GM12875 (cell line): ENCODE results near the gene MORN1.

Source experiments
- H3K4me3 ChIP-seq: one replicate; pipeline ENCODE4 v1.5.1; 2011; ENCODE audit warnings: low read depth, low read length, control low read depth
- CTCF ChIP-seq: IDR thresholded peaks from 2 replicates; pipeline ENCODE4 v1.5.1; 2011; ENCODE audit warnings: low read depth, mild to moderate bottlenecking, control low read depth, inconsistent platforms, low read length, moderate library complexity, borderline replicate concordance; ENCODE audit not compliant: insufficient read depth

The MORN1 gene

GRCh38 chr1:2345297-2346075, 45.9 kb downstream of the MORN1 start:
- no peak for TF ChIP-seq CTCF
- H3K4me3 ChIP-seq = no peak overlapping the region

GRCh38 chr1:2344744-2345296, 46.5 kb downstream of the MORN1 start:
- no peak for TF ChIP-seq CTCF
- no peak overlapping the region for H3K4me3 ChIP-seq

GRCh38 chr1:2344121-2344681, 47.2 kb downstream of the MORN1 start:
- no peak for TF ChIP-seq CTCF
- H3K4me3 ChIP-seq = no peak overlapping the region

- no peak for TF ChIP-seq CTCF
Measured at GRCh38 chr1:2343023-2343935, 48.1 kb downstream of the MORN1 start.

GRCh38 chr1:2342384-2343022, 48.9 kb downstream of the MORN1 start:
- H3K4me3 ChIP-seq = no peak overlapping the region
- no peak for TF ChIP-seq CTCF

More at GRCh38 chr1:2343023-2343935, 48.1 kb downstream of the MORN1 start:
- H3K4me3 ChIP-seq = no peak overlapping the region

GRCh38 chr1:2341706-2342383, 49.5 kb downstream of the MORN1 start:
- TF ChIP-seq CTCF = no peak
- H3K4me3 ChIP-seq = no peak overlapping the region
